ENCODE measurements around the gene OGFOD1.

- no peak for TF ChIP-seq FOXK2 (IDR thresholded peaks at IDR 0.05)
- TF ChIP-seq LEF1 (IDR thresholded peaks at IDR 0.05; ENCODE audit: borderline replicate concordance), result no peak
- TF ChIP-seq ELF4 (IDR thresholded peaks at IDR 0.05), result no peak
- no peak for TF ChIP-seq SP1 (IDR thresholded peaks at IDR 0.05)
- no peak for TF ChIP-seq CTBP1 (IDR thresholded peaks at IDR 0.05; ENCODE audit: borderline replicate concordance)
- TF ChIP-seq FOXA1 (IDR thresholded peaks at IDR 0.05), result no peak
- TF ChIP-seq FOXM1 (IDR thresholded peaks at IDR 0.05; ENCODE audit: borderline replicate concordance), result no peak
- TF ChIP-seq, protein P1, sequence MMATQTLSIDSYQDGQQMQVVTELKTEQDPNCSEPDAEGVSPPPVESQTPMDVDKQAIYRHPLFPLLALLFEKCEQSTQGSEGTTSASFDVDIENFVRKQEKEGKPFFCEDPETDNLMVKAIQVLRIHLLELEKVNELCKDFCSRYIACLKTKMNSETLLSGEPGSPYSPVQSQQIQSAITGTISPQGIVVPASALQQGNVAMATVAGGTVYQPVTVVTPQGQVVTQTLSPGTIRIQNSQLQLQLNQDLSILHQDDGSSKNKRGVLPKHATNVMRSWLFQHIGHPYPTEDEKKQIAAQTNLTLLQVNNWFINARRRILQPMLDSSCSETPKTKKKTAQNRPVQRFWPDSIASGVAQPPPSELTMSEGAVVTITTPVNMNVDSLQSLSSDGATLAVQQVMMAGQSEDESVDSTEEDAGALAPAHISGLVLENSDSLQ (IDR thresholded peaks at IDR 0.05), result no peak
- no peak for TF ChIP-seq NFRKB (IDR thresholded peaks at IDR 0.05)
- no peak for TF ChIP-seq L3MBTL2 (conservative IDR thresholded peaks at IDR 0.05)
- TF ChIP-seq ZNF384 (IDR thresholded peaks at IDR 0.05), result no peak
Measured at GRCh38 chr16:56525236-56525635, 73.9 kb downstream of the OGFOD1 start.

Measured in HEK293T (cell line).